ENCODE data around the gene ZCCHC14. TPM values are rescaled to one million over a fixed set of nuclear protein-coding genes. Genes with fewer than 3 reads are reported as not detected.

Gene ZCCHC14
- total and polyA plus RNA-seq, 10 of the 15 experiments (the other 5 are each of a cell fraction or from before 2014, with no cell fraction given): 0.02 to 0.26 (median 0.05) TPM; not detected in 3

GRCh38 chr16:87380403-87380802 is 112.4 kb downstream of the ZCCHC14 start (continued):
- TF ChIP-seq RELA (IDR thresholded peaks at IDR 0.05; ENCODE audit: borderline replicate concordance, partially characterized antibody) (no peak), NR2F1 (conservative IDR thresholded peaks at IDR 0.05) (0 out of 2 replicates have a peak, but pooled peaks have one; percentile 31), SIX5 (IDR thresholded peaks at IDR 0.05; ENCODE audit: low read depth, low read length, severe bottlenecking) (no peak), BCL3 (IDR thresholded peaks at IDR 0.05; ENCODE audit: borderline replicate concordance, insufficient read depth, low read depth, low read length, poor library complexity, severe bottlenecking) (peak; percentile 48), FOS (IDR thresholded peaks at IDR 0.05; ENCODE audit: borderline replicate concordance, extremely low read depth, insufficient read length) (no peak), POLR2A (IDR thresholded peaks at IDR 0.05; ENCODE audit: low read depth, low read length) (no peak; the same call in 1 of the 2 replicates), POLR2AphosphoS2 (IDR thresholded peaks at IDR 0.05; ENCODE audit: low read depth, low read length) (no peak), YY1 (IDR thresholded peaks at IDR 0.05; ENCODE audit: low read depth, low read length) (0 out of 2 replicates have a peak, but pooled peaks have one; percentile 9), CREB1 (IDR thresholded peaks at IDR 0.05; ENCODE audit: low read depth) (no peak), STAT3 (IDR thresholded peaks at IDR 0.05; ENCODE audit: low read depth, low read length) (no peak), ELK1 (IDR thresholded peaks at IDR 0.05; ENCODE audit: low read depth, low read length) (no peak), CTCF (IDR thresholded peaks at IDR 0.05 in 2 of 3, conservative IDR thresholded peaks at IDR 0.05 in 1 of 3; ENCODE audit: control insufficient read depth in 2 of 3, extremely low read depth in 1 of 3, insufficient read depth in 1 of 3, low read depth in 3 of 3, low read length in 3 of 3) (no peak), IRF3 (IDR thresholded peaks at IDR 0.05) (no peak), MTA3 (IDR thresholded peaks at IDR 0.05; ENCODE audit: borderline replicate concordance, low read length) (no peak; the same call in 1 of the 2 replicates), CEBPZ (IDR thresholded peaks at IDR 0.05; ENCODE audit: low read depth, low read length) (no peak), ZBTB40 (IDR thresholded peaks at IDR 0.05; ENCODE audit: borderline replicate concordance) (no peak), RB1 (IDR thresholded peaks at IDR 0.05; ENCODE audit: borderline replicate concordance) (no peak)
